Mesenchymal stem cell (in vitro differentiated cells and primary cell): ENCODE results near the gene KCNJ1.

Source experiments
- DNase-seq: peaks from one replicate; pipeline ENCODE4 v3.0.0-alpha.2; 2013
- H2AFZ ChIP-seq: one replicate; pipeline ENCODE4 v1.6.1; 2013; ENCODE audit warnings: low read depth, mild to moderate bottlenecking, control low read depth, inconsistent platforms, low read length, moderate library complexity
- H2AK5ac ChIP-seq: 2 replicates; pipeline ENCODE4 v1.6.1; 2013; ENCODE audit warnings: low read length, moderate library complexity, mild to moderate bottlenecking, inconsistent platforms; ENCODE audit not compliant: severe bottlenecking
- H2BK120ac ChIP-seq: one replicate; pipeline ENCODE4 v1.6.1; 2013; ENCODE audit warnings: low read depth, mild to moderate bottlenecking, inconsistent platforms, low read length, moderate library complexity
- H2BK12ac ChIP-seq, 2 experiments: one replicate each; pipeline ENCODE4 v1.6.1; 2013; ENCODE audit warnings: inconsistent platforms in 2 of 2, low read length in 2 of 2, mild to moderate bottlenecking in 2 of 2, moderate library complexity in 2 of 2, control low read depth in 1 of 2
- H2BK15ac ChIP-seq: one replicate; pipeline ENCODE4 v1.6.1; 2013; ENCODE audit warnings: mild to moderate bottlenecking, low read depth, inconsistent platforms; ENCODE audit not compliant: poor library complexity, severe bottlenecking
- H2BK5ac ChIP-seq: 2 replicates; pipeline ENCODE4 v1.6.1; 2013; ENCODE audit warnings: low read depth, mild to moderate bottlenecking, low read length, control low read depth, inconsistent platforms; ENCODE audit not compliant: poor library complexity, severe bottlenecking
- H3K14ac ChIP-seq, 2 experiments: one replicate each; pipeline ENCODE4 v1.6.1; 2013; ENCODE audit warnings: inconsistent platforms in 2 of 2, low read length in 2 of 2, control low read depth in 1 of 2, mild to moderate bottlenecking in 1 of 2, moderate library complexity in 1 of 2
- H3K18ac ChIP-seq, 2 experiments: one replicate each; pipeline ENCODE4 v1.6.1; 2013; ENCODE audit warnings: inconsistent platforms in 2 of 2, low read length in 2 of 2, control low read depth in 1 of 2, low read depth in 1 of 2, mild to moderate bottlenecking in 1 of 2
- H3K23ac ChIP-seq, 2 experiments: one replicate each; pipeline ENCODE4 v1.6.1; 2013; ENCODE audit warnings: inconsistent platforms in 2 of 2, low read length in 2 of 2, mild to moderate bottlenecking in 2 of 2, moderate library complexity in 2 of 2, control low read depth in 1 of 2
- H3K27ac ChIP-seq: 2 replicates; pipeline ENCODE4 v1.5.1; 2013; ENCODE audit warnings: mild to moderate bottlenecking, moderate library complexity, low read length, control low read depth, inconsistent platforms; ENCODE audit not compliant: poor library complexity, severe bottlenecking
- H3K27me3 ChIP-seq, 2 experiments: 2 replicates each; pipeline versions ENCODE4 v1.6.1 to v1.7.0; 2013; ENCODE audit warnings: low read length in 2 of 2, mild to moderate bottlenecking in 2 of 2, moderate library complexity in 2 of 2, control low read depth in 1 of 2, inconsistent platforms in 1 of 2; ENCODE audit not compliant: control insufficient read depth in 1 of 2, insufficient read depth in 1 of 2
- H3K36me3 ChIP-seq, 2 experiments: 2 replicates each; pipeline versions ENCODE4 v1.6.1 to v1.7.0; 2013; ENCODE audit warnings: low read length in 2 of 2, control low read depth in 1 of 2, inconsistent platforms in 1 of 2, low read depth in 1 of 2, mild to moderate bottlenecking in 1 of 2; ENCODE audit not compliant: insufficient read depth in 2 of 2, control insufficient read depth in 1 of 2
- H3K4ac ChIP-seq, 2 experiments: one replicate each; pipeline ENCODE4 v1.6.1; 2013; ENCODE audit warnings: inconsistent platforms in 2 of 2, low read length in 2 of 2, mild to moderate bottlenecking in 2 of 2, moderate library complexity in 2 of 2, control low read depth in 1 of 2, low read depth in 1 of 2
- H3K4me1 ChIP-seq: 2 replicates; pipeline ENCODE4 v1.6.1; 2013; ENCODE audit warnings: low read depth, low read length, control low read depth; ENCODE audit not compliant: control insufficient read depth, insufficient read depth
- H3K4me2 ChIP-seq: 2 replicates; pipeline ENCODE4 v1.6.1; 2013; ENCODE audit warnings: low read length, mild to moderate bottlenecking, inconsistent platforms; ENCODE audit not compliant: poor library complexity, severe bottlenecking
- H3K4me3 ChIP-seq, 2 experiments: 2 replicates each; pipeline versions ENCODE4 v1.5.1 to v1.7.0; 2013; ENCODE audit warnings: low read length in 2 of 2, mild to moderate bottlenecking in 2 of 2, control low read depth in 1 of 2, low read depth in 1 of 2; ENCODE audit not compliant: insufficient read depth in 1 of 2
- H3K79me1 ChIP-seq: replicated peaks from 2 replicates; pipeline ENCODE4 v1.6.1; 2013; ENCODE audit warnings: mild to moderate bottlenecking, control low read depth, low read length, inconsistent platforms; ENCODE audit not compliant: poor library complexity, severe bottlenecking
- H3K9ac ChIP-seq: 2 replicates; pipeline ENCODE4 v1.7.0; 2013; ENCODE audit warnings: mild to moderate bottlenecking, low read length, moderate library complexity
- H3K9me3 ChIP-seq: 2 replicates; pipeline ENCODE4 v1.7.0; 2013; ENCODE audit warnings: mild to moderate bottlenecking, low read length; ENCODE audit not compliant: control insufficient read depth
- H4K8ac ChIP-seq: one replicate; pipeline ENCODE4 v1.6.1; 2013; ENCODE audit warnings: inconsistent platforms, mild to moderate bottlenecking, low read length, moderate library complexity
- H4K91ac ChIP-seq: one replicate; pipeline ENCODE4 v1.6.1; 2013; ENCODE audit warnings: mild to moderate bottlenecking, low read length, inconsistent platforms
- WGBS: methylation state at CpG from one replicate; pipeline ENCODE4 v1.1.7; 2013; ENCODE audit warnings: mixed read lengths; 5-methylcytosine and 5-hydroxymethylcytosine counted together

Gene KCNJ1

GRCh38 chr11:128840783-128841182 lies 26.3 kb downstream of the KCNJ1 start:
- Histone ChIP-seq H3K4me3 (no peak overlapping the region), H2AFZ (no peak overlapping the region), H3K4me2 (no peak overlapping the region), H3K4ac (no peak overlapping the region), H3K23ac (no peak overlapping the region), H3K27ac (no peak overlapping the region), H3K27me3 (peaks cover 37 to 43% of the 10 kb centered on the region in 2 experiments), H2BK12ac (no peak overlapping the region), H3K9me3 (no peaks in the 10 kb centered on the region), H2BK15ac (no peak overlapping the region), H3K36me3 (no peaks in the 10 kb centered on the region), H3K79me1 (no peaks in the 10 kb centered on the region), H4K91ac (no peak overlapping the region), H4K8ac (no peak overlapping the region), H2BK120ac (no peak overlapping the region), H3K14ac (no peak overlapping the region), H2AK5ac (no peak overlapping the region), H3K9ac (no peak overlapping the region), H2BK5ac (no peak overlapping the region), H3K4me1 (no peaks in the 10 kb centered on the region), H3K18ac (no peak overlapping the region)
- WGBS: 72% methylated on average over 1 of the region's 2 CpGs
- DNase-seq: no peak

- Histone ChIP-seq H3K18ac (no peak overlapping the region), H2AK5ac (no peak overlapping the region), H2AFZ (no peak overlapping the region), H3K27ac (no peak overlapping the region), H3K14ac (no peak overlapping the region), H3K23ac (no peak overlapping the region), H3K4me3 (no peak overlapping the region), H3K4ac (no peak overlapping the region), H3K4me2 (no peak overlapping the region), H3K9me3 (no peaks in the 10 kb centered on the region), H3K36me3 (no peaks in the 10 kb centered on the region), H2BK5ac (no peak overlapping the region), H3K4me1 (no peaks in the 10 kb centered on the region), H3K79me1 (no peaks in the 10 kb centered on the region), H3K27me3 (peaks cover 30 to 43% of the 10 kb centered on the region in 2 experiments), H4K91ac (no peak overlapping the region), H2BK12ac (no peak overlapping the region), H4K8ac (no peak overlapping the region), H3K9ac (no peak overlapping the region), H2BK15ac (no peak overlapping the region), H2BK120ac (no peak overlapping the region)
- 98% methylated on average over 5 of the region's 5 CpGs for WGBS
- DNase-seq: no peak
These were observed 27.0 kb downstream of the KCNJ1 start for GRCh38 chr11:128840137-128840536.

GRCh38 chr11:128839081-128839480 lies 28.0 kb downstream of the KCNJ1 start:
- H3K4me3 ChIP-seq: no peak overlapping the region
- H3K9me3 ChIP-seq: no peaks in the 10 kb centered on the region
- H3K18ac ChIP-seq: no peak overlapping the region
- peaks cover 29 to 42% of the 10 kb centered on the region in 2 experiments for H3K27me3 ChIP-seq
- no peak overlapping the region for H2BK12ac ChIP-seq
- no peak overlapping the region for H2AFZ ChIP-seq
- no peak overlapping the region for H3K4ac ChIP-seq
- no peak overlapping the region for H3K9ac ChIP-seq
- no peak overlapping the region for H4K8ac ChIP-seq
- H2BK120ac ChIP-seq: no peak overlapping the region
- H3K36me3 ChIP-seq: no peaks in the 10 kb centered on the region
- no peak overlapping the region for H3K14ac ChIP-seq
- WGBS: 72% methylated on average over 5 of the region's 5 CpGs
- H3K23ac ChIP-seq: no peak overlapping the region
- H2BK5ac ChIP-seq: no peak overlapping the region
- no peaks in the 10 kb centered on the region for H3K4me1 ChIP-seq
- no peak overlapping the region for H2BK15ac ChIP-seq
- no peak for DNase-seq
- H3K79me1 ChIP-seq: no peaks in the 10 kb centered on the region
- no peak overlapping the region for H3K27ac ChIP-seq
- H2AK5ac ChIP-seq: no peak overlapping the region
- no peak overlapping the region for H4K91ac ChIP-seq
- no peak overlapping the region for H3K4me2 ChIP-seq

DNA sequence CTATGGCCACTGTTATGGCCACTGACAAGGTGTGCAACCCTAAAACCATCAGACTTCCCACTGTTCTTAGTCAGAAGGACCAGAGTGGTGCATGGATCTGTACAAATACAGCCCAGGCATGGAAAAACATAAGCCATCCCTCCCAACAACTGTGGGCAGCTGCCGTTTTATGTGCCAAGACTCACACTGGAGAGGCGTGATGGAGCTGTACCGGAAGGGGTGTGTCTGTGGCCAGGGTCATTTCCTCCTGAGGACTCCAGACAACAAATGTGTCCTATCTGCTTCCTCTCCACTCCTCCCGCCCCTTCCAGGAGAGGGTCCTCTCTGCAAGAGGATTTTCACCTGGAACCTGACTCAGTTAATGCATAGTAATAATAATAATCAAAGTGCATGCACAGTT lies 29.5 kb downstream of the KCNJ1 start:
- Histone ChIP-seq H4K91ac (no peak overlapping the region), H3K18ac (no peak overlapping the region), H2AK5ac (no peak overlapping the region), H2BK12ac (no peak overlapping the region), H3K14ac (no peak overlapping the region), H2BK5ac (no peak overlapping the region), H3K23ac (no peak overlapping the region), H3K79me1 (no peaks in the 10 kb centered on the region), H3K27ac (no peak overlapping the region), H3K4ac (no peak overlapping the region), H3K9ac (no peak overlapping the region), H3K4me2 (no peak overlapping the region), H2BK120ac (no peak overlapping the region), H3K4me1 (no peaks in the 10 kb centered on the region), H3K4me3 (no peak overlapping the region), H4K8ac (no peak overlapping the region), H3K36me3 (no peaks in the 10 kb centered on the region), H3K27me3 (peaks cover 36 to 46% of the 10 kb centered on the region in 2 experiments), H2AFZ (no peak overlapping the region), H2BK15ac (no peak overlapping the region), H3K9me3 (no peaks in the 10 kb centered on the region)
- 88% methylated on average over 3 of the region's 4 CpGs for WGBS
- DNase-seq: no peak
